Measurements from ENCODE around the gene CETP.

CETP gene

DNA sequence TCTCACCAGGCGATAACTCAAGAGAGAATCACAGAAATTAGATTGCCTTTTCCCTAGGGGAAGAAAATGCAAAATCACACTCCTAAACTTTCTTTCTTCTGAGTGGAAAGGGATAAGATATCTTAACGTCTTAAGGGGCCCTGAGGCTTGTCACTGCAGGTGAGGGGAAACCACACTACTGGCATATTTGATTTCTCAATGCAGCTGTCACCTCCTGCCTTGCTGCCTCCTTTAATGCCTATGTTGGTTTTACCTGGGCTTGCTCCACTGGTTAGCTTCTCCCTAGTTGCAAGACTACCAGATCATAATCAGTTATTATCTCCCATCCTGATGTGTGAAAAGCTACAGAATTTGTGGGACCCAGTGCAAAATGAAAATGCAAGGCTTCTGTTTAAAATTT, 34.3 kb upstream of the CETP start:
- no peak overlapping the region for H3K27ac ChIP-seq (ENCODE audit: low read length)
- H3K36me3 ChIP-seq (ENCODE audit: insufficient read depth, low read length), result peaks cover 4% of the 10 kb centered on the region; the same call in 1 of the 2 replicates
- H3K4me1 ChIP-seq (ENCODE audit: insufficient read depth, low read length), result peaks cover 20% of the 10 kb centered on the region

DNA sequence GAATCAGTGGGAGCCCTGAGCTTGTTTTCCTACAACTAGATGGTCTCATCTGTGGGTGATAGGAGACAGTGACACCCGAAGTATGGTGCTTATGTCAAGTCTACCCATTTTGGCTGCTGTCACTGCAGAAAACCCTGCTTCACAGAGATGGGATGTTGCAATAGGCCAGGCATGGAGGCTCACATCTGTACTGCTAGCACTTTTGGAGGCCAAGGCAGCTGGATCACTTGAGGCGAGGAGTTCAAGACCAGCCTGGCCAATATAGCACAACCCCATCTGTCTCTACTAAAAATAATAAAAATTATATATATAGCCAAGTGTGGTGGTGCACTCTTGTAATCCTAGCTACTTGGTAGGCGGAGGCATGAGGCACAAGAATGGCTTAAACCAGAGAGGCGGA, 32.1 kb upstream of the CETP start:
- no peaks in the 10 kb centered on the region for H3K27me3 ChIP-seq (ENCODE audit: insufficient read depth, low read length, poor library complexity)
- H3K4me1 ChIP-seq (ENCODE audit: insufficient read depth, low read length), result peaks cover 38% of the 10 kb centered on the region
- no peaks in the 10 kb centered on the region for H3K9me3 ChIP-seq (ENCODE audit: insufficient read depth, low read length, severe bottlenecking)
- DNase-seq, result no peak
- no peak overlapping the region for H3K9ac ChIP-seq (ENCODE audit: low read depth, low read length)
- peaks cover 9% of the 10 kb centered on the region; the same call in 1 of the 2 replicates for H4K20me1 ChIP-seq (ENCODE audit: insufficient read depth, low read length)
- H3K4me3 ChIP-seq (ENCODE audit: low read depth in 1 of 2, low read length in 2 of 2), result no peak overlapping the region
- TF ChIP-seq, protein P1, sequence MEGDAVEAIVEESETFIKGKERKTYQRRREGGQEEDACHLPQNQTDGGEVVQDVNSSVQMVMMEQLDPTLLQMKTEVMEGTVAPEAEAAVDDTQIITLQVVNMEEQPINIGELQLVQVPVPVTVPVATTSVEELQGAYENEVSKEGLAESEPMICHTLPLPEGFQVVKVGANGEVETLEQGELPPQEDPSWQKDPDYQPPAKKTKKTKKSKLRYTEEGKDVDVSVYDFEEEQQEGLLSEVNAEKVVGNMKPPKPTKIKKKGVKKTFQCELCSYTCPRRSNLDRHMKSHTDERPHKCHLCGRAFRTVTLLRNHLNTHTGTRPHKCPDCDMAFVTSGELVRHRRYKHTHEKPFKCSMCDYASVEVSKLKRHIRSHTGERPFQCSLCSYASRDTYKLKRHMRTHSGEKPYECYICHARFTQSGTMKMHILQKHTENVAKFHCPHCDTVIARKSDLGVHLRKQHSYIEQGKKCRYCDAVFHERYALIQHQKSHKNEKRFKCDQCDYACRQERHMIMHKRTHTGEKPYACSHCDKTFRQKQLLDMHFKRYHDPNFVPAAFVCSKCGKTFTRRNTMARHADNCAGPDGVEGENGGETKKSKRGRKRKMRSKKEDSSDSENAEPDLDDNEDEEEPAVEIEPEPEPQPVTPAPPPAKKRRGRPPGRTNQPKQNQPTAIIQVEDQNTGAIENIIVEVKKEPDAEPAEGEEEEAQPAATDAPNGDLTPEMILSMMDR (IDR thresholded peaks at IDR 0.05; ENCODE audit: borderline replicate concordance, extremely low read depth, low read length, poor library complexity, severe bottlenecking), result no peak
- TF ChIP-seq EZH2 (IDR thresholded peaks at IDR 0.05; ENCODE audit: borderline replicate concordance, low read depth, low read length, severe bottlenecking), result no peak
- peaks cover 9% of the 10 kb centered on the region; the same call in 1 of the 2 replicates for H3K36me3 ChIP-seq (ENCODE audit: insufficient read depth, low read length)
- H3K4me2 ChIP-seq (ENCODE audit: insufficient read depth, low read length), result no peak overlapping the region
- H3K79me2 ChIP-seq (ENCODE audit: insufficient read depth, low read length), result peaks cover 27% of the 10 kb centered on the region
- ATAC-seq (ENCODE audit: insufficient read depth, low read depth), result no peak
- no peak overlapping the region for H2AFZ ChIP-seq (ENCODE audit: low read depth, low read length)
- no peak overlapping the region for H3K27ac ChIP-seq (ENCODE audit: low read length)

More for the DNA sequence above, 34.3 kb upstream of the CETP start:
- H2AFZ ChIP-seq (ENCODE audit: low read depth, low read length), result no peak overlapping the region
- no peak for ATAC-seq (ENCODE audit: insufficient read depth, low read depth)
- TF ChIP-seq, protein P1 (IDR thresholded peaks at IDR 0.05; ENCODE audit: borderline replicate concordance, extremely low read depth, low read length, poor library complexity, severe bottlenecking), result no peak
- TF ChIP-seq EZH2 (IDR thresholded peaks at IDR 0.05; ENCODE audit: borderline replicate concordance, low read depth, low read length, severe bottlenecking), result no peak
- no peaks in the 10 kb centered on the region for H4K20me1 ChIP-seq (ENCODE audit: insufficient read depth, low read length)
- H3K9ac ChIP-seq (ENCODE audit: low read depth, low read length), result no peak overlapping the region
- H3K4me3 ChIP-seq (ENCODE audit: low read depth in 1 of 2, low read length in 2 of 2), result no peak overlapping the region
- H3K27me3 ChIP-seq (ENCODE audit: insufficient read depth, low read length, poor library complexity), result no peaks in the 10 kb centered on the region
- no peak for DNase-seq
- no peak overlapping the region for H3K4me2 ChIP-seq (ENCODE audit: insufficient read depth, low read length)
- peaks cover 5% of the 10 kb centered on the region for H3K79me2 ChIP-seq (ENCODE audit: insufficient read depth, low read length)
- no peaks in the 10 kb centered on the region for H3K9me3 ChIP-seq (ENCODE audit: insufficient read depth, low read length, severe bottlenecking)

DNA sequence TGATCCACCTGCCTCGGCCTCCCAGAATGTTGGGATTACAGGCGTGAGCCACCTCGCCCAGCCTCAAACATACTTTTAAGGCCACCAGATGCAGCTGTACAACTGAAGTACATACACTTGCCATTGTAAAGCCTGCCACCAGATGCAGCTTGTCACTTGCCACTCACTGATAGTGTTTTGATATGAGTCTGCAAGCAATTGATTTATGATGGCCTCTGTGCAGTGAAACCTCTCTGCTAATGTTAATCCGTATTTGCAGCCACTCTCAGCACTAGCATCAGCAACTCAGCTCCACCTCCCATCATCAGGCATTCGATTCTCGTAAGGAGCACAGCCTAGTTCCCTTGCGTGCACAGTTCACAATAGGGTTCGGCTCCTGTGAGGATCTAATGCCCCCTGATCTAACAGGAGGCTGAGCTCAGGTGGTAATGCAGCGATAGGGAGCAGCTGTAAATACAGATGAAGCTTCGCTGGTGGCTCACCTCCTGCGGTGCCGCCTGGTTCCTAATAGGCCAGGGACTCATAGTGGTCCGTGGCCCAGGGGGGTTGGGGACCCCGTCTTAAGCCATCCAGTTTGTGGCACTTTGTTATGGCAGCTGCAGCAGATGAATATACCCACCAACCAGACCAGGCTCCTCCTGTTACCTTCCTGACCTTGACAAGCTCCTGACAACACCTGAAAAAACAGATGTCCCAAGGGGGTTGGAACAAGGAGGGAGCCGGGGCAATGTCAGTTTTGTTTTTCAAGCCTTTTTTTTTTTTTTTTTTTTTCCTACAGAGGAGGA, 31.1 kb upstream of the CETP start:
- no peaks in the 10 kb centered on the region for H3K27me3 ChIP-seq (ENCODE audit: insufficient read depth, low read length, poor library complexity)
- peak overlapping the region; percentile 97 for H3K4me2 ChIP-seq (ENCODE audit: insufficient read depth, low read length)
- peaks cover 19% of the 10 kb centered on the region for H3K36me3 ChIP-seq (ENCODE audit: insufficient read depth, low read length)
- peaks cover 48% of the 10 kb centered on the region for H3K4me1 ChIP-seq (ENCODE audit: insufficient read depth, low read length)
- peak overlapping the region in 1 of 2 experiments; percentile 74; a peak in 2 of 4 replicates for H3K4me3 ChIP-seq (ENCODE audit: low read depth in 1 of 2, low read length in 2 of 2)
- H3K79me2 ChIP-seq (ENCODE audit: insufficient read depth, low read length), result peaks cover 38% of the 10 kb centered on the region
- H3K9me3 ChIP-seq (ENCODE audit: insufficient read depth, low read length, severe bottlenecking), result no peaks in the 10 kb centered on the region
- no peak for ATAC-seq (ENCODE audit: insufficient read depth, low read depth)
- H2AFZ ChIP-seq (ENCODE audit: low read depth, low read length), result peak overlapping the region; percentile 76
- peak overlapping the region; percentile 90 for H3K27ac ChIP-seq (ENCODE audit: low read length)
- no peak for TF ChIP-seq EZH2 (IDR thresholded peaks at IDR 0.05; ENCODE audit: borderline replicate concordance, low read depth, low read length, severe bottlenecking)
- TF ChIP-seq, protein P1 (IDR thresholded peaks at IDR 0.05; ENCODE audit: borderline replicate concordance, extremely low read depth, low read length, poor library complexity, severe bottlenecking), result no peak
- peaks cover 14% of the 10 kb centered on the region; the same call in 1 of the 2 replicates for H4K20me1 ChIP-seq (ENCODE audit: insufficient read depth, low read length)
- no peak for DNase-seq
- H3K9ac ChIP-seq (ENCODE audit: low read depth, low read length), result peak overlapping the region; percentile 85
